ENCODE results near the gene PCAT6.
"Not testable (repeated sequence)": the region's sequence is repeated elsewhere in the genome, so short reads cannot be mapped to it uniquely, and the experiment has no call there.

GRCh38 chr1:202829223-202829622 is 18.5 kb downstream of the PCAT6 start:
- TF ChIP-seq, protein P1, sequence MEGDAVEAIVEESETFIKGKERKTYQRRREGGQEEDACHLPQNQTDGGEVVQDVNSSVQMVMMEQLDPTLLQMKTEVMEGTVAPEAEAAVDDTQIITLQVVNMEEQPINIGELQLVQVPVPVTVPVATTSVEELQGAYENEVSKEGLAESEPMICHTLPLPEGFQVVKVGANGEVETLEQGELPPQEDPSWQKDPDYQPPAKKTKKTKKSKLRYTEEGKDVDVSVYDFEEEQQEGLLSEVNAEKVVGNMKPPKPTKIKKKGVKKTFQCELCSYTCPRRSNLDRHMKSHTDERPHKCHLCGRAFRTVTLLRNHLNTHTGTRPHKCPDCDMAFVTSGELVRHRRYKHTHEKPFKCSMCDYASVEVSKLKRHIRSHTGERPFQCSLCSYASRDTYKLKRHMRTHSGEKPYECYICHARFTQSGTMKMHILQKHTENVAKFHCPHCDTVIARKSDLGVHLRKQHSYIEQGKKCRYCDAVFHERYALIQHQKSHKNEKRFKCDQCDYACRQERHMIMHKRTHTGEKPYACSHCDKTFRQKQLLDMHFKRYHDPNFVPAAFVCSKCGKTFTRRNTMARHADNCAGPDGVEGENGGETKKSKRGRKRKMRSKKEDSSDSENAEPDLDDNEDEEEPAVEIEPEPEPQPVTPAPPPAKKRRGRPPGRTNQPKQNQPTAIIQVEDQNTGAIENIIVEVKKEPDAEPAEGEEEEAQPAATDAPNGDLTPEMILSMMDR (IDR thresholded peaks at IDR 0.05): not testable (repeated sequence)
- TF ChIP-seq POLR2AphosphoS5 (IDR thresholded peaks at IDR 0.05; ENCODE audit: low read depth, low read length); REST (IDR thresholded peaks at IDR 0.05; ENCODE audit: insufficient read depth in 1 of 2, low read depth in 2 of 2, low read length in 1 of 2); SIN3A (IDR thresholded peaks at IDR 0.05; ENCODE audit: borderline replicate concordance, insufficient read depth, low read depth, low read length); TCF7L2 (IDR thresholded peaks at IDR 0.05; ENCODE audit: low read depth, low read length): not testable (repeated sequence)

Measured in Panc1 (cell line).